ENCODE results near the gene EXOC4.

EXOC4 gene

GRCh38 chr7:133853706-133854276 is 600.9 kb downstream of the EXOC4 start:
- no peak overlapping the region for H3K27ac ChIP-seq

GRCh38 chr7:133854739-133855138 is 601.9 kb downstream of the EXOC4 start:
- TF ChIP-seq ZFX (IDR thresholded peaks at IDR 0.05): no peak
- no peak; the same call in 1 of the 2 replicates for TF ChIP-seq CTCF (conservative IDR thresholded peaks at IDR 0.05)
- no peak overlapping the region for H3K27ac ChIP-seq

More at GRCh38 chr7:133853706-133854276, 600.9 kb downstream of the EXOC4 start:
- TF ChIP-seq ZFX (IDR thresholded peaks at IDR 0.05): no peak
- peak; percentile 84 for TF ChIP-seq CTCF (conservative IDR thresholded peaks at IDR 0.05)

GRCh38 chr7:133857376-133858119 is 604.7 kb downstream of the EXOC4 start:
- no peak for TF ChIP-seq CTCF (conservative IDR thresholded peaks at IDR 0.05)
- TF ChIP-seq ZFX (IDR thresholded peaks at IDR 0.05): no peak
- no peak overlapping the region; the same call in 1 of the 2 replicates for H3K27ac ChIP-seq

- TF ChIP-seq CTCF (conservative IDR thresholded peaks at IDR 0.05): no peak
- TF ChIP-seq ZFX (IDR thresholded peaks at IDR 0.05): no peak
- H3K27ac ChIP-seq: no peak overlapping the region; the same call in 1 of the 2 replicates
These were observed 605.4 kb downstream of the EXOC4 start for GRCh38 chr7:133858311-133858710.

GRCh38 chr7:133859231-133859630 is 606.4 kb downstream of the EXOC4 start:
- TF ChIP-seq CTCF (conservative IDR thresholded peaks at IDR 0.05): no peak
- no peak for TF ChIP-seq ZFX (IDR thresholded peaks at IDR 0.05)
- H3K27ac ChIP-seq: no peak overlapping the region

- no peak overlapping the region for H3K27ac ChIP-seq
- TF ChIP-seq ZFX (IDR thresholded peaks at IDR 0.05) (no peak), CTCF (conservative IDR thresholded peaks at IDR 0.05) (no peak)
These were observed 607.1 kb downstream of the EXOC4 start for GRCh38 chr7:133859871-133860450.
